Cortex of kidney (tissue), 1 donor: ENCODE measurements around the gene CCDC107.
"Not testable (repeated sequence)": the region's sequence is repeated elsewhere in the genome, so short reads cannot be mapped to it uniquely, and the experiment has no call there.

Experiments
- DNase-seq: peaks from one replicate; lab custom pipeline; 2025; lab: John Stamatoyannopoulos, UW

CCDC107 gene

DNA sequence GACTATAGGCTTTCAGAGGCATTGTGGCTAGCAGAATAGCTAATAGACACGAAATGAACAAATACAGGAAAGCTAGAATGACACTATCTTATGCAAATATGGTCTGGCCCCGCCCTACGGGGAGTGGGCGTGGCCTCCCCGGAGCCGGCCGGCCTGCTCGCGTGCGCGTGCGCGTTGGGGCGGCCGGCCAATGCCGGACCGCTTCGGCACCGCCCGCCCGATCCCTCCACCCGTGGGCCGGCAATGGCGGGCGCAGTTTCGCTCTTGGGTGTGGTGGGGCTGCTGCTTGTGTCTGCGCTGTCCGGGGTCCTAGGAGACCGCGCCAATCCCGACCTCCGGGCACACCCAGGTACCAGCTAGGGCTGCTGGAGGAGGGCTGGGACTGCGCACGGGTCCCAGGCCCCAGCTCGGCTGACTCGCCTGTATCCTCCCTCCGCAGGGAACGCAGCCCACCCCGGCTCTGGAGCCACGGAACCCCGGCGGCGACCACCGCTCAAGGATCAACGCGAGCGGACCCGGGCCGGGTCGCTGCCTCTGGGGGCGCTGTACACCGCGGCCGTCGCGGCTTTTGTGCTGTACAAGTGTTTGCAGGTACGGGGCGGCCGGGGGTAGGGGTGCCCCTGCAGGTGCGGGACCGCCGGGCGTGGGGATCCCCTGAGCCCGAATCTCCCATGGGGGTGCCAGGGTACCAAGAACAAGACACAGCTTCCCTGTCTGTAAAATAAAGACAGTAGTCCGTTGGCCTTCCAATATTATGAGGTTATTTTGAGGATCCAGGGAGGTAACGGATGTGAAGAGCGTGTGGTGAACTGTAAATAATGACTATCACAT, at the start of gene CCDC107:
TSS of gene CCDC107 (plus strand) at position 156 of the 831 bp plus-strand sequence. CDS start at position 244, 88 bp downstream.
- DNase-seq = no peak

GRCh38 chr9:35609001-35609819, 48.9 kb upstream of the CCDC107 start:
- no peak for DNase-seq

DNA sequence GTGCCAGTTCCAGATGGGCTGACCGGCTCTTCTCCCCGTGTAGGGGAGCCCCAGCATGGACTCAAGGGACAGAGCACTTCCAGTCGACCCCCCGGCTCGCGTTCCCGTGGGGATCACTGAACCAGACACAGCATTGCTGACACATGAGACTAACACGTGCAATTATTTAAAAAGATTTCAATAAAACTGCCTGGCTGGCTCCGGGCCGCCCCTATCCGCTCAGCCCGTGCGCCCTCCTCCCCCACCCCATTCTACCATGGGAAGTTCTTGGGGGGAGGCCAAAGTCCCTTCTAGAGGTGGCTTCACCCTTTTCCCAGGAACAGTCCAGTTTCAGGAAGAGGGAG, 48.3 kb upstream of the CCDC107 start:
- no peak for DNase-seq

GRCh38 chr9:35611230-35611797, 46.8 kb upstream of the CCDC107 start:
- DNase-seq = no peak

- not testable (repeated sequence) for DNase-seq
Measured at GRCh38 chr9:35612066-35612465, 46.0 kb upstream of the CCDC107 start.

GRCh38 chr9:35612843-35613242, 45.2 kb upstream of the CCDC107 start:
- DNase-seq = no peak

DNA sequence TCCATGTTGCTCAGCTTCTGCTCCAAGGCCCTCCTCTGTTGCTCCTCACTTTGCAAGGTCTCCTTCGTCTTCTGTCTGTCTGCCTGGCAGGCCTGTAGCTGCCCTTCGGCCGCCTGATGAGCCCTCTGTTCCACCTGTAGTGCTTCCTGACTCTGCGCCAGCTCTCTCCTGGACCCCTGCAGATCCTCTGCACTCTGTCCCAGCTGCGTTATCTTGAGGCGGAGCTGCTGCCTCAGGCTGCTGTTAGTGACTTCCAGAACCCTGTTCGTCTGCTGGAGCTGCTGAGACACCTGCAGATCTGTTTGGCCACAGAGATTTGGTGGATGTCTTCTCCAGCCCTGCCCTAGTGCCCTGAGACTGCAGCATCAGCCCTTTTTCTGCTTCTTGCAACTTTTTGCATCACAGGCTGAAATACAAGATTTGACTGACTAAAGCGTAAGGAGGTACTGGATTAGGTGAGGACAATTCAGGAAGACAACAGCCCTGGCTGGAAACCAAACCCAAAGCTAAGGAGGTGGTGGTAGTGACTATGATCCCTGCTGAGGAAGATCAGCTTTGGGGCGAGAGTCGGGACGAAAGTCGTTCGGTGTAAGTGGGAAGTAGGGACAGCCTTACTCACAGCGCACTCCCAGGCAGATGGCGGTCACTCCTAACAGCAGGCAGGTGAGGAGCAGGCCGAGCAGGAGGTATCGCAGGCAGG, 42.0 kb upstream of the CCDC107 start:
- DNase-seq = no peak

DNA sequence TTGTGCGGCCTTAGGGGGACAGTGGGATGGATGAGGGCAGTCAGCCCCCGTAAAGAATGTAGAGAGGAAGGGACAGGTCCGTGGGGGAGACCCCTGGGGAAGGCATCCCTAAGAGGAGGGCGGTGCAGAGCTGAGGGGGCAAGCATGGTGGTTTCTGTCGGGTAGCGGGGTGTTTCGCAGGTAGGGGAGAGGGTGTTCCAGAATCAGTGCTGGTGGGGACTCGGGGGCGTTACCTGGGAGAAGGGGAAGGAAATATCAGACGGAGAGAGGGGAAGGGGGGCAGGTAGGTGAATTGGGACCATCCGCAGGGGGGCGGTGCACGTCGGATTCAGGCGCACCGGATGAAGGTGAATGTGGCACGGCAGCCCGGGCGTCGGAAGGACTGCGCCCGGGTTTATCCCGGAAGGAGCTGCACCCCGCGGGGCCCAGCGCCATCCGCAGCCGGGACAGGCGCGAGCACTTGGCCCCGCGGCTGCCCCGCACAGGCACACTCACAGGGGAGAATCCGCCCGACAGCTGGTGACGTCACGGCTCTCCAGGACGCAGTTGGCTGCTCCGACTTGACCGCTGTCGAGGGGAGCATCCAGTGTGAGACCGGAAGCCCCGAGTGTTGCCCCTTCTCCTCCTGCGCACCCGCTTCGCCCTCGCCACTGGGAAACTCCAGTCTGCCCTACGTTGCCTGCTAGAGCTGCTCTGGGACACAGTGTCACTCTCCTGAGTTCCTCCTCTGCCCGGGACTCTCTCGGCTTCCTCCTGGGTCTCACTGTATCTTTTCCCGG, 41.2 kb upstream of the CCDC107 start:
- no peak for DNase-seq

DNA sequence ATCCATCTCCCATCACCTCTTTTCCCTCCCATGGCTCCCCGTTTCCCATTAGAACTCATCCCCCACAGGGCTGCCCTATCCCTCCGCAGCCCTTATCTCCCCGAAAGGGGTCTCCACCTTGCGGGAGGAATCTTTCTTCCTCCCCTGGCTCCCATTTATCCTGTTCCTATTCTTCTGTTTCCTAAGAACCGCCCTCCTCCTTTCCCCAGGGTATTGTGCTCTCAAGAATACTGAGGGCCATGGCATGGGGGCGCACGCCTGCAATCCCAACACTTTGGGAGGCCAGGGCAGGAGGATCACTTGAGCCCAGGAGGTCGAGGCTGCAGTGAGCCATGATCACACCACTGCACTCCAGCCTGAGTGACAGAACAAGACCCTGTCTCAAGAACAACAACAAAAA, 40.5 kb upstream of the CCDC107 start:
- DNase-seq = no peak

DNA sequence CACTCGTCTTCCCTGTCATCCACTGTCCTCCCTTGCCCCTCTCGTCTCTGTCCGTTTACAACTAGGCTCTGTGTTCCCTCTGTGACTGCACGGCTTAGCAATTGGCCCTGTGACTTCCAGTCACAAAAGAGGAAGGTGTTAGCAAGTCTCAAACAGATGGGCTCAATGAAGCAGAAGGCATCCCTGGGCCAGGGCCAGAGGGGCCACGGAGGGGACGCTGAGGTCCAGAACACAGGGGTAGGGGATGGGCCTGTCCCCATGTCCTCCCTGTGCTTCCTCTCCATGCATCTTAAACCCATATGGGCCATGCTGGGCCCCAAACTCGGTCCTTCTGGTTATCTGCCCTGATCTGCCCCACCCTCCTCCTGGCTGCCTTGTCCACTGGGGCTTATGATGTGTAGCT, 39.8 kb upstream of the CCDC107 start, which contains the start of gene CD72:
TSS of gene CD72 (minus strand) at position 89 of the 403 bp plus-strand sequence. CDS start 110 bp downstream, outside the sequence.
- DNase-seq = no peak

DNA sequence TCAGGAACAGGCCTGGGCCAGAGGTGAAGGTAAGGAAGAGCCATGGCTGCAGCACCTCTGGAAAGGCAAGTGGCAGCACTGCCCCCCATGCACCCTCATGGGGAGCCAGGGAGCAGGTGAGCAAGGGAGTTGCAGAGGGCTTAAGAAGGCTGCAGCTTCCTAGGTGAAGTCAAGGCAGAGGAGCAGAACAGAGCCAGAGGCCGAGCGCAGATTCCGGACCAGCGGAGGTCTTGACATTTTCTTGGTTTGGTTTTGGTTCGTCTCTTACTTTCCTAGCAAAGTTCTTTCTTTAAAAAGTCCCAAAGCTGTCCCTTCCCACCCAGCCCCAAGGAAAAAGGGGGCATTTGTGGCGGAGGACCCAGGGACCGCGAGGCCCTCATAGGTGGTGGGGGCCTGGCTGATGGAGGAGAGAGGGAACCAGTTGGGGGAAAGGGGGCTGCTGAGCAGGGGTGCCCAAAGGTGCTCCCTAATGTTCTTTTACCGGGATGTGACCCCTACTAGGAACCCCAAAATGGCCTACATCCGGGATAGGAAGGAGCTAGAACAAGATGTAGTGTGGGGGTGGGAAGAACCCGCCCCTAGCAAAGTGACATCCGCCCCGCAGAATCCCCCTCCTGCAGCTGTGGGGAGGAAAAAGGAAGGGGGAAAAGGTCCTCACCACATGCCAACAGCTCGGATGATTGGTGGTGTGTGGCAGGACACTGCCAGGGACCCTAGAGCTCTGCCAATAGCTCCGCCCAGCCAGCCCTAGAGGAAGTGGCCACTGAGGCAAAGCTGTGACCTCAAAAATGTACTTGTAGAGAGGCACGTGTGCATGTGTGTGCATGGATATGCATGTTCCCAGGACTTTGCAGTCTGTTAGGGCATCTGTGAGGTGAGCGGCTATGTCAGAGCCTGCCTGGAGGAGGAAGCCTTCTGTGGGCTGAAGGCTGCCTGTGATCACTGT, 39.0 kb upstream of the CCDC107 start:
- no peak for DNase-seq

GRCh38 chr9:35619800-35620158, 38.3 kb upstream of the CCDC107 start:
- no peak for DNase-seq

- DNase-seq = no peak
Measured at GRCh38 chr9:35627575-35627974, 30.5 kb upstream of the CCDC107 start.

DNA sequence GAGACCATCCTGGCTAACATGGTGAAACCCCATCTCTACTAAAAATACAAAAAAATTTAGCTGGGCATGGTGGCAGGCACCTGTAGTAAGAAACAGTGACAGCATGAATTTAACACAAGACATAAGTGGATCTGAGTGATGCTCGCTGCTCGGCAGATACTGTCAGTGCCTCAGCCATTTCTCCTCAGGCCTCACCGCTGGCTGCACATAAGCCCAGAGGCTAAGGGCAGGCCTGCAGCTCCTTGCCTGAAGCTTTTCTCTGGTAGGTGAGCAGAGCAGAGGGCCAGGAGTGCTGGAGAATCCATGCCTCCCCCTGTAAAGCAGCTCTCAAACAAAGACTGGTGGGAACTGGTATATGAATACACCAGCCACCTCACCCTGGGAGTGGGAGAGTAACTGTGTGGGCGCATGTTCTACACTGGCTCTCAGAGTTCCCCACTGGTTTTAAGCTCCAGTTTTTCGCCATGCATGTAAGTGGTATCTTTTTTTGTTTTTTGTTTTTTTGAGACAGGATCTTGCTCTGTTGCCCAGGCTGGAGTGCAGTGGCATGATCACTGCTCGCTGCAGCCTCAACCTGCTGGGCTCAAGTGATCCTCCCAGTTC, 29.6 kb upstream of the CCDC107 start:
- no peak for DNase-seq

- DNase-seq = no peak
Measured at GRCh38 chr9:35629597-35629996, 28.5 kb upstream of the CCDC107 start.

DNA sequence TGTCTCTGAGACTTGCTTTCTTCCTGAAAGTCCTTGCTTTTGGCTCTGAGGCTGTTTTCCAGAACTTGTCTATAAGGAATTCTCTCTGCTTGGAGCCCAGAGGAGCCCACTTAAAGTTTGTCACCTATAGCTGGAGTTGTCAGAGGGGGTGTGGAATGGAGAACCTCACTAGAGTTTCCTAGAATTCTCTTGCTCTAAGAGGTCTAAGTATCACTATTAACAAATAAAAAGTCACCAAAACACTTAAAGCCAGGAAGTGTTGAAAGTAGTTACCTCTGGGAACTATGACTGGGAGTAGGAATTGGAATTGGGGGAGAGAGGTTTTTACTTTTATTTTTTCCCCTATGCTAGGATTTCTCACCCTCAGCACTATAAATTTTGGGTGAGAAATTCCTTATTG, 22.4 kb upstream of the CCDC107 start:
- DNase-seq = no peak

- no peak for DNase-seq
Measured at GRCh38 chr9:35636135-35636876, 21.8 kb upstream of the CCDC107 start.

DNA sequence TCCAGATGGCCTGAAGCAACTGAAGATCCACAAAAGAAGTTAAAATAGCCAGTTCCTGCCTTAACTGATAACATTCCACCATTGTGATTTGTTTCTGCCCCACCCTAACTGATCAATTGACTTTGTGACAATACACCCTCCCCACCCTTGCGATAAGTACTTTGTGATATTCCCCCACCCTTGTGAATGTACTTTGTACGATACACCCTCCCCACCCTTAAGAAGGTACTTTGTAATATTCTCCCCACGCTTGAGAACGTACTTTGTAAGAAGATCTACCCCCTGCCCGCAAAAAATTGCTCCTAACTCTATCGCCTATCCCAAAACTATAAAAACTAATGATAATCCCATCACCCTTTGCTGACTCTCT, 21.2 kb upstream of the CCDC107 start:
- DNase-seq = not testable (repeated sequence)

GRCh38 chr9:35637427-35637955, 20.6 kb upstream of the CCDC107 start:
- DNase-seq = not testable (repeated sequence)
